H9 (cell line): ENCODE data around the gene LRRC30. TPM values are rescaled to one million over a fixed set of nuclear protein-coding genes. Genes with fewer than 3 reads are reported as not detected.

Source experiments
- DNase-seq: peaks from one replicate; pipeline ENCODE4 v3.0.0-alpha.2; 2017
- H2AFZ ChIP-seq: one replicate; pipeline ENCODE4 v1.6.1; 2013; ENCODE audit warnings: mild to moderate bottlenecking, low read length, control low read depth, moderate library complexity
- H2AK5ac ChIP-seq: 2 replicates; pipeline ENCODE4 v1.6.1; 2013; ENCODE audit warnings: low read length, control low read depth, mixed read lengths; ENCODE audit not compliant: insufficient read length
- H2BK120ac ChIP-seq: one replicate; pipeline ENCODE4 v1.6.1; 2013; ENCODE audit warnings: low read depth, mild to moderate bottlenecking, low read length, control low read depth, inconsistent platforms; ENCODE audit not compliant: poor library complexity, severe bottlenecking
- H2BK12ac ChIP-seq: 2 replicates; pipeline ENCODE4 v1.6.1; 2013; ENCODE audit warnings: low read length, control low read depth, mixed read lengths, low read depth; ENCODE audit not compliant: insufficient read length
- H2BK15ac ChIP-seq: 2 replicates; pipeline ENCODE4 v1.6.1; 2013; ENCODE audit warnings: low read depth, low read length, control low read depth
- H2BK20ac ChIP-seq: one replicate; pipeline ENCODE4 v1.6.1; 2013; ENCODE audit warnings: low read depth, mild to moderate bottlenecking, low read length, control low read depth, inconsistent platforms; ENCODE audit not compliant: poor library complexity, severe bottlenecking
- H2BK5ac ChIP-seq: 2 replicates; pipeline ENCODE4 v1.6.1; 2013; ENCODE audit warnings: low read length, control low read depth, mixed read lengths; ENCODE audit not compliant: insufficient read length
- H3K14ac ChIP-seq: 2 replicates; pipeline ENCODE4 v1.6.1; 2013; ENCODE audit warnings: low read length, control low read depth; ENCODE audit not compliant: insufficient read depth
- H3K18ac ChIP-seq: 2 replicates; pipeline ENCODE4 v1.6.1; 2013; ENCODE audit warnings: low read depth, mild to moderate bottlenecking, mixed read lengths, low read length, control low read depth; ENCODE audit not compliant: insufficient read length
- H3K23ac ChIP-seq: 2 replicates; pipeline ENCODE4 v1.6.1; 2013; ENCODE audit warnings: low read length, control low read depth, mixed read lengths, low read depth; ENCODE audit not compliant: insufficient read length
- H3K23me2 ChIP-seq: 2 replicates; pipeline ENCODE4 v1.6.1; 2013; ENCODE audit warnings: low read depth, mild to moderate bottlenecking, mixed read lengths, low read length, control low read depth; ENCODE audit not compliant: insufficient read length, poor library complexity, severe bottlenecking
- H3K27ac ChIP-seq: 2 replicates; pipeline ENCODE4 v1.5.1; 2013; ENCODE audit warnings: low read length, control low read depth, mixed read lengths, low read depth; ENCODE audit not compliant: insufficient read length
- H3K27me3 ChIP-seq: 2 replicates; pipeline ENCODE4 v1.6.1; 2013; ENCODE audit warnings: low read length, control low read depth, inconsistent platforms; ENCODE audit not compliant: insufficient read depth
- H3K4ac ChIP-seq: 2 replicates; pipeline ENCODE4 v1.6.1; 2013; ENCODE audit warnings: low read depth, mild to moderate bottlenecking, control low read depth, inconsistent platforms, low read length, moderate library complexity
- H3K4me1 ChIP-seq: 2 replicates; pipeline ENCODE4 v1.6.1; 2013; ENCODE audit warnings: low read length, control low read depth, inconsistent platforms; ENCODE audit not compliant: insufficient read depth
- H3K4me2 ChIP-seq: 2 replicates; pipeline ENCODE4 v1.6.1; 2013; ENCODE audit warnings: low read length, control low read depth, mixed read lengths; ENCODE audit not compliant: insufficient read length, insufficient read depth
- H3K56ac ChIP-seq: 2 replicates; pipeline ENCODE4 v1.6.1; 2013; ENCODE audit warnings: low read depth, mild to moderate bottlenecking, mixed read lengths, low read length, control low read depth; ENCODE audit not compliant: insufficient read length
- H3K79me1 ChIP-seq: 2 replicates; pipeline ENCODE4 v1.6.1; 2013; ENCODE audit warnings: low read depth, mild to moderate bottlenecking, moderate library complexity, low read length, control low read depth, inconsistent platforms; ENCODE audit not compliant: insufficient read depth, poor library complexity, severe bottlenecking
- H3K79me2 ChIP-seq: 2 replicates; pipeline ENCODE4 v1.6.1; 2013; ENCODE audit warnings: low read length, control low read depth, inconsistent platforms; ENCODE audit not compliant: insufficient read depth
- H3K9ac ChIP-seq: 2 replicates; pipeline ENCODE4 v1.6.1; 2013; ENCODE audit warnings: low read length, control low read depth, mixed read lengths; ENCODE audit not compliant: insufficient read length; ENCODE audit errors: extremely low read depth
- H3K9me3 ChIP-seq: one replicate; pipeline ENCODE4 v1.6.1; 2013; ENCODE audit warnings: low read depth, low read length, inconsistent platforms; ENCODE audit not compliant: control insufficient read depth
- H3T11ph ChIP-seq: one replicate; pipeline ENCODE4 v1.6.1; 2013; ENCODE audit warnings: mild to moderate bottlenecking, low read length, control low read depth, inconsistent platforms
- H4K20me1 ChIP-seq: one replicate; pipeline ENCODE4 v1.6.1; 2013; ENCODE audit not compliant: control insufficient read depth, insufficient read length, insufficient read depth
- H4K5ac ChIP-seq: 2 replicates; pipeline ENCODE4 v1.6.1; 2013; ENCODE audit warnings: low read depth, mild to moderate bottlenecking, mixed read lengths, low read length, control low read depth; ENCODE audit not compliant: insufficient read length
- H4K8ac ChIP-seq: replicated peaks from 2 replicates; pipeline ENCODE4 v1.6.1; 2013; ENCODE audit warnings: low read length, control low read depth, mixed read lengths, low read depth; ENCODE audit not compliant: insufficient read length
- H4K91ac ChIP-seq: 2 replicates; pipeline ENCODE4 v1.6.1; 2013; ENCODE audit warnings: low read depth, mild to moderate bottlenecking, moderate library complexity, mixed read lengths, low read length, control low read depth; ENCODE audit not compliant: insufficient read length
- H3K27ac Mint-ChIP-seq, 3 experiments: 2 replicates in 2 of 3; 3 replicates in 1 of 3; pipeline ENCODE4 v1.8.0; 2020 to 2021; ENCODE audit warnings: mixed read lengths in 3 of 3, mild to moderate bottlenecking in 1 of 3, moderate library complexity in 1 of 3
- H3K27me3 Mint-ChIP-seq: 2 replicates; pipeline ENCODE4 v1.8.0; 2021; ENCODE audit warnings: low read depth, mild to moderate bottlenecking, moderate library complexity, mixed read lengths
- H3K36me3 Mint-ChIP-seq, 3 experiments: 2 replicates in 2 of 3; 3 replicates in 1 of 3; pipeline ENCODE4 v1.8.0; 2020 to 2021; ENCODE audit warnings: low read depth in 3 of 3, mixed read lengths in 3 of 3; ENCODE audit not compliant: insufficient read depth in 1 of 3
- H3K4me1 Mint-ChIP-seq, 2 experiments: 2 replicates each; pipeline ENCODE4 v1.8.0; 2020; ENCODE audit warnings: mixed read lengths in 2 of 2
- H3K4me3 Mint-ChIP-seq, 2 experiments: 2 replicates in 1 of 2; 3 replicates in 1 of 2; pipeline ENCODE4 v1.8.0; 2020 to 2021; ENCODE audit warnings: mild to moderate bottlenecking in 2 of 2, mixed read lengths in 2 of 2, moderate library complexity in 1 of 2
- H3K9me3 Mint-ChIP-seq, 2 experiments: 2 replicates in 1 of 2; 3 replicates in 1 of 2; pipeline ENCODE4 v1.8.0; 2020; ENCODE audit warnings: mild to moderate bottlenecking in 2 of 2, mixed read lengths in 2 of 2, moderate library complexity in 1 of 2
- WGBS: extraction: QIAGEN DNeasy Blood & Tissue Kit; methylation state at CpG from one replicate; pipeline ENCODE4 v1.1.7; 2013; ENCODE audit warnings: missing lambda C conversion rate, low lambda C conversion rate, mixed read lengths; ENCODE audit not compliant: insufficient read length; ENCODE audit errors: extremely low coverage; 5-methylcytosine and 5-hydroxymethylcytosine counted together
- total RNA-seq: library from RNA; stranded (reverse); gene quantifications from 2 replicates; pipeline ENCODE4 v1.2.1, GENCODE V29; 2021
- TF ChIP-seq, protein P1 (sequence below): fragments of 200-600 bp; sonication (generic); conservative IDR thresholded peaks from 3 replicates; pipeline ENCODE4 v1.8.0; 2021; ENCODE audit warnings: antibody characterized with exemption, mild to moderate bottlenecking

Gene LRRC30
- total RNA-seq, 1 experiment from 2014 or later = not detected

GRCh38 chr18:7201096-7201495 is 29.8 kb upstream of the LRRC30 start:
- H3T11ph ChIP-seq = no peak overlapping the region
- TF ChIP-seq, protein P1, sequence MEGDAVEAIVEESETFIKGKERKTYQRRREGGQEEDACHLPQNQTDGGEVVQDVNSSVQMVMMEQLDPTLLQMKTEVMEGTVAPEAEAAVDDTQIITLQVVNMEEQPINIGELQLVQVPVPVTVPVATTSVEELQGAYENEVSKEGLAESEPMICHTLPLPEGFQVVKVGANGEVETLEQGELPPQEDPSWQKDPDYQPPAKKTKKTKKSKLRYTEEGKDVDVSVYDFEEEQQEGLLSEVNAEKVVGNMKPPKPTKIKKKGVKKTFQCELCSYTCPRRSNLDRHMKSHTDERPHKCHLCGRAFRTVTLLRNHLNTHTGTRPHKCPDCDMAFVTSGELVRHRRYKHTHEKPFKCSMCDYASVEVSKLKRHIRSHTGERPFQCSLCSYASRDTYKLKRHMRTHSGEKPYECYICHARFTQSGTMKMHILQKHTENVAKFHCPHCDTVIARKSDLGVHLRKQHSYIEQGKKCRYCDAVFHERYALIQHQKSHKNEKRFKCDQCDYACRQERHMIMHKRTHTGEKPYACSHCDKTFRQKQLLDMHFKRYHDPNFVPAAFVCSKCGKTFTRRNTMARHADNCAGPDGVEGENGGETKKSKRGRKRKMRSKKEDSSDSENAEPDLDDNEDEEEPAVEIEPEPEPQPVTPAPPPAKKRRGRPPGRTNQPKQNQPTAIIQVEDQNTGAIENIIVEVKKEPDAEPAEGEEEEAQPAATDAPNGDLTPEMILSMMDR = no peak
- Mint-ChIP-seq H3K27me3 (no peaks in the 10 kb centered on the region; the same call in 1 of the 2 replicates), H3K9me3 (no peaks in the 10 kb centered on the region), H3K4me3 (no peak overlapping the region), H3K36me3 (no peaks in the 10 kb centered on the region), H3K27ac (no peak overlapping the region), H3K4me1 (peaks cover 6 to 13% of the 10 kb centered on the region in 2 experiments)
- no peak overlapping the region for H3K14ac ChIP-seq
- no CpG with 5 or more reads among the region's 4 CpGs for WGBS
- no peaks in the 10 kb centered on the region for H3K79me1 ChIP-seq
- no peak overlapping the region for H3K27ac ChIP-seq
- H4K20me1 ChIP-seq = no peaks in the 10 kb centered on the region
- no peak for DNase-seq
- no peak overlapping the region for H3K18ac ChIP-seq
- no peak overlapping the region for H2AK5ac ChIP-seq
- no peaks in the 10 kb centered on the region for H3K79me2 ChIP-seq
- H3K9ac ChIP-seq = no peak overlapping the region
- H3K9me3 ChIP-seq = no peaks in the 10 kb centered on the region
- H3K23me2 ChIP-seq = no peaks in the 10 kb centered on the region
- H2BK5ac ChIP-seq = no peak overlapping the region
- no peak overlapping the region for H3K4me2 ChIP-seq
- H4K91ac ChIP-seq = no peak overlapping the region
- H2BK15ac ChIP-seq = no peak overlapping the region
- no peak overlapping the region for H2BK120ac ChIP-seq
- no peaks in the 10 kb centered on the region for H3K27me3 ChIP-seq
- H4K5ac ChIP-seq = no peak overlapping the region
- H2BK12ac ChIP-seq = no peak overlapping the region
- no peak overlapping the region for H3K23ac ChIP-seq
- H3K4me1 ChIP-seq = no peaks in the 10 kb centered on the region
- no peak overlapping the region for H3K4ac ChIP-seq
- H2AFZ ChIP-seq = no peak overlapping the region
- H4K8ac ChIP-seq = no peak overlapping the region
- H3K56ac ChIP-seq = no peak overlapping the region
- no peak overlapping the region for H2BK20ac ChIP-seq
